ENCODE measurements around the gene USP9X. TPM values are rescaled to one million over a fixed set of nuclear protein-coding genes. Genes with fewer than 3 reads are reported as not detected.
"Not testable (repeated sequence)": the region's sequence is repeated elsewhere in the genome, so short reads cannot be mapped to it uniquely, and the experiment has no call there.

The USP9X gene
- total and polyA plus RNA-seq, 2 donors (not counting 1 experiment from before 2014, with no cell fraction given): 54.0 to 161 TPM

- no peak for TF ChIP-seq EZH2 (IDR thresholded peaks at IDR 0.05; ENCODE audit: low read length, missing control alignments)
- no peak for TF ChIP-seq CTCF (conservative IDR thresholded peaks at IDR 0.05 in 1 of 2, IDR thresholded peaks at IDR 0.05 in 1 of 2; ENCODE audit: low read depth in 1 of 2, low read length in 2 of 2)
- no peak overlapping the region for H3K4me2 ChIP-seq (ENCODE audit: extremely low read depth, insufficient read depth, low read length)
- no peak overlapping the region for H2AFZ ChIP-seq (ENCODE audit: low read length)
- no peak overlapping the region for H3K9ac ChIP-seq (ENCODE audit: insufficient read depth, low read length)
- no peaks in the 10 kb centered on the region for H3K79me2 ChIP-seq (ENCODE audit: control insufficient read depth, insufficient read depth, low read length)
- H3K4me1 ChIP-seq (ENCODE audit: control insufficient read depth, extremely low read depth, insufficient read depth, low read length): peaks cover 6% of the 10 kb centered on the region
- H4K20me1 ChIP-seq (ENCODE audit: control insufficient read depth, extremely low read depth, insufficient read depth, low read length): no peaks in the 10 kb centered on the region
- H3K9me3 ChIP-seq (ENCODE audit: control insufficient read depth, insufficient read depth, low read depth, low read length): no peaks in the 10 kb centered on the region
- H3K4me3 ChIP-seq (replicated peaks in 1 of 4; ENCODE audit: control extremely low read depth in 1 of 4, insufficient read depth in 1 of 4, low read depth in 3 of 4, low read length in 4 of 4): no peak overlapping the region
- H3K27ac ChIP-seq (ENCODE audit: insufficient read depth, low read length): no peak overlapping the region
- no peaks in the 10 kb centered on the region for H3K36me3 ChIP-seq (ENCODE audit: control insufficient read depth, insufficient read depth, low read length)
- no peaks in the 10 kb centered on the region for H3K27me3 ChIP-seq (ENCODE audit: control insufficient read depth, insufficient read depth, low read length)
- DNase-seq (ENCODE audit: low read depth in 2 of 2): no peak
Observed at GRCh38 chrX:41150043-41150442, 64.8 kb downstream of the USP9X start.

GRCh38 chrX:41151726-41152125 is 66.5 kb downstream of the USP9X start:
- DNase-seq (ENCODE audit: low read depth in 2 of 2); H3K27ac ChIP-seq (ENCODE audit: insufficient read depth, low read length); H4K20me1 ChIP-seq (ENCODE audit: control insufficient read depth, extremely low read depth, insufficient read depth, low read length); H3K4me2 ChIP-seq (ENCODE audit: extremely low read depth, insufficient read depth, low read length); H3K79me2 ChIP-seq (ENCODE audit: control insufficient read depth, insufficient read depth, low read length); H3K4me3 ChIP-seq (replicated peaks in 1 of 4; ENCODE audit: control extremely low read depth in 1 of 4, insufficient read depth in 1 of 4, low read depth in 3 of 4, low read length in 4 of 4); H3K9ac ChIP-seq (ENCODE audit: insufficient read depth, low read length); H3K27me3 ChIP-seq (ENCODE audit: control insufficient read depth, insufficient read depth, low read length); H3K9me3 ChIP-seq (ENCODE audit: control insufficient read depth, insufficient read depth, low read depth, low read length); H3K4me1 ChIP-seq (ENCODE audit: control insufficient read depth, extremely low read depth, insufficient read depth, low read length); H2AFZ ChIP-seq (ENCODE audit: low read length); H3K36me3 ChIP-seq (ENCODE audit: control insufficient read depth, insufficient read depth, low read length): not testable (repeated sequence)

GRCh38 chrX:41152221-41152620 is 67.0 kb downstream of the USP9X start:
- TF ChIP-seq EZH2 (IDR thresholded peaks at IDR 0.05; ENCODE audit: low read length, missing control alignments) (no peak), CTCF (conservative IDR thresholded peaks at IDR 0.05 in 1 of 2, IDR thresholded peaks at IDR 0.05 in 1 of 2; ENCODE audit: low read depth in 1 of 2, low read length in 2 of 2) (no peak)
- no peak overlapping the region for H3K4me3 ChIP-seq (replicated peaks in 1 of 4; ENCODE audit: control extremely low read depth in 1 of 4, insufficient read depth in 1 of 4, low read depth in 3 of 4, low read length in 4 of 4)
- H3K36me3 ChIP-seq (ENCODE audit: control insufficient read depth, insufficient read depth, low read length): no peaks in the 10 kb centered on the region
- no peaks in the 10 kb centered on the region for H3K79me2 ChIP-seq (ENCODE audit: control insufficient read depth, insufficient read depth, low read length)
- H2AFZ ChIP-seq (ENCODE audit: low read length): no peak overlapping the region
- H3K9ac ChIP-seq (ENCODE audit: insufficient read depth, low read length): no peak overlapping the region
- no peak overlapping the region for H3K4me2 ChIP-seq (ENCODE audit: extremely low read depth, insufficient read depth, low read length)
- H3K27me3 ChIP-seq (ENCODE audit: control insufficient read depth, insufficient read depth, low read length): no peaks in the 10 kb centered on the region
- no peak overlapping the region for H3K27ac ChIP-seq (ENCODE audit: insufficient read depth, low read length)
- no peaks in the 10 kb centered on the region for H4K20me1 ChIP-seq (ENCODE audit: control insufficient read depth, extremely low read depth, insufficient read depth, low read length)
- H3K9me3 ChIP-seq (ENCODE audit: control insufficient read depth, insufficient read depth, low read depth, low read length): no peaks in the 10 kb centered on the region
- DNase-seq (ENCODE audit: low read depth in 2 of 2): no peak
- peaks cover 6% of the 10 kb centered on the region for H3K4me1 ChIP-seq (ENCODE audit: control insufficient read depth, extremely low read depth, insufficient read depth, low read length)

Data from fibroblast of lung (primary cell).